ENCODE results near the gene SP140.

The SP140 gene

GRCh38 chr2:230324503-230324902, 99.0 kb downstream of the SP140 start:
- TF ChIP-seq GATA3 (IDR thresholded peaks at IDR 0.05; ENCODE audit: low read depth, low read length), result no peak
- no peak for TF ChIP-seq GATA2 (IDR thresholded peaks at IDR 0.05; ENCODE audit: low read depth, low read length)

- TF ChIP-seq GATA2 (IDR thresholded peaks at IDR 0.05; ENCODE audit: low read depth, low read length) (no peak), GATA3 (IDR thresholded peaks at IDR 0.05; ENCODE audit: low read depth, low read length) (no peak)
These were observed 100.0 kb downstream of the SP140 start for GRCh38 chr2:230325316-230326243.

- TF ChIP-seq GATA3 (IDR thresholded peaks at IDR 0.05; ENCODE audit: low read depth, low read length), result no peak
- no peak for TF ChIP-seq GATA2 (IDR thresholded peaks at IDR 0.05; ENCODE audit: low read depth, low read length)
These were observed 101.2 kb downstream of the SP140 start, which contains the start of gene SP140L for GRCh38 chr2:230326453-230327417. SP140L (plus strand) TSS chr2:230327193; CDS start chr2:230327270, 77 bp downstream.

GRCh38 chr2:230327418-230328154, 102.0 kb downstream of the SP140 start:
- TF ChIP-seq GATA2 (IDR thresholded peaks at IDR 0.05; ENCODE audit: low read depth, low read length) (no peak), GATA3 (IDR thresholded peaks at IDR 0.05; ENCODE audit: low read depth, low read length) (no peak)

- no peak for TF ChIP-seq GATA3 (IDR thresholded peaks at IDR 0.05; ENCODE audit: low read depth, low read length)
- no peak for TF ChIP-seq GATA2 (IDR thresholded peaks at IDR 0.05; ENCODE audit: low read depth, low read length)
These were observed 102.6 kb downstream of the SP140 start for GRCh38 chr2:230328155-230328458.

- TF ChIP-seq GATA3 (IDR thresholded peaks at IDR 0.05; ENCODE audit: low read depth, low read length), result no peak
- TF ChIP-seq GATA2 (IDR thresholded peaks at IDR 0.05; ENCODE audit: low read depth, low read length), result no peak
These were observed 104.5 kb downstream of the SP140 start for GRCh38 chr2:230329946-230330605.

- no peak for TF ChIP-seq GATA3 (IDR thresholded peaks at IDR 0.05; ENCODE audit: low read depth, low read length)
- no peak for TF ChIP-seq GATA2 (IDR thresholded peaks at IDR 0.05; ENCODE audit: low read depth, low read length)
These were observed 105.2 kb downstream of the SP140 start for GRCh38 chr2:230330725-230331124.

GRCh38 chr2:230335461-230335863, 109.9 kb downstream of the SP140 start:
- no peak for TF ChIP-seq GATA2 (IDR thresholded peaks at IDR 0.05; ENCODE audit: low read depth, low read length)
- TF ChIP-seq GATA3 (IDR thresholded peaks at IDR 0.05; ENCODE audit: low read depth, low read length), result no peak

- no peak for TF ChIP-seq GATA2 (IDR thresholded peaks at IDR 0.05; ENCODE audit: low read depth, low read length)
- no peak for TF ChIP-seq GATA3 (IDR thresholded peaks at IDR 0.05; ENCODE audit: low read depth, low read length)
These were observed 110.4 kb downstream of the SP140 start for GRCh38 chr2:230335864-230336506.

- TF ChIP-seq GATA2 (IDR thresholded peaks at IDR 0.05; ENCODE audit: low read depth, low read length) (no peak), GATA3 (IDR thresholded peaks at IDR 0.05; ENCODE audit: low read depth, low read length) (no peak)
These were observed 118.2 kb downstream of the SP140 start for GRCh38 chr2:230343747-230344146.

GRCh38 chr2:230346465-230346864, 120.9 kb downstream of the SP140 start:
- TF ChIP-seq GATA2 (IDR thresholded peaks at IDR 0.05; ENCODE audit: low read depth, low read length), result no peak
- TF ChIP-seq GATA3 (IDR thresholded peaks at IDR 0.05; ENCODE audit: low read depth, low read length), result no peak

GRCh38 chr2:230346921-230347533, 121.5 kb downstream of the SP140 start:
- TF ChIP-seq GATA2 (IDR thresholded peaks at IDR 0.05; ENCODE audit: low read depth, low read length) (no peak), GATA3 (IDR thresholded peaks at IDR 0.05; ENCODE audit: low read depth, low read length) (no peak)
